Measurements from ENCODE around the gene MBD6.
A peak's percentile ranks its signal among the peaks of the same experiment; 100 is the strongest.

Gene MBD6

GRCh38 chr12:57535764-57536596 is 13.4 kb downstream of the MBD6 start:
- TF ChIP-seq ZNF274 (IDR thresholded peaks at IDR 0.05; ENCODE audit: low read depth, low read length) = no peak
- no peak overlapping the region for H3K4me3 ChIP-seq (ENCODE audit: low read length)

- H3K4me3 ChIP-seq (ENCODE audit: low read length) = no peak overlapping the region
- TF ChIP-seq ZNF274 (IDR thresholded peaks at IDR 0.05; ENCODE audit: low read depth, low read length) = no peak
Observed at GRCh38 chr12:57536597-57536942, 13.9 kb downstream of the MBD6 start.

GRCh38 chr12:57539134-57539768 is 16.6 kb downstream of the MBD6 start:
- TF ChIP-seq ZNF274 (IDR thresholded peaks at IDR 0.05; ENCODE audit: low read depth, low read length) = no peak
- no peak overlapping the region for H3K4me3 ChIP-seq (ENCODE audit: low read length)

- no peak for TF ChIP-seq ZNF274 (IDR thresholded peaks at IDR 0.05; ENCODE audit: low read depth, low read length)
- H3K4me3 ChIP-seq (ENCODE audit: low read length) = no peak overlapping the region
Observed at GRCh38 chr12:57541001-57541400, 18.4 kb downstream of the MBD6 start.

GRCh38 chr12:57541717-57542116 is 19.1 kb downstream of the MBD6 start:
- no peak overlapping the region for H3K4me3 ChIP-seq (ENCODE audit: low read length)
- TF ChIP-seq ZNF274 (IDR thresholded peaks at IDR 0.05; ENCODE audit: low read depth, low read length) = no peak

GRCh38 chr12:57543581-57543980 is 21.0 kb downstream of the MBD6 start:
- no peak for TF ChIP-seq ZNF274 (IDR thresholded peaks at IDR 0.05; ENCODE audit: low read depth, low read length)
- no peak overlapping the region for H3K4me3 ChIP-seq (ENCODE audit: low read length)

GRCh38 chr12:57545809-57546437 is 23.3 kb downstream of the MBD6 start:
- H3K4me3 ChIP-seq (ENCODE audit: low read length) = peak overlapping the region; percentile 91
- no peak for TF ChIP-seq ZNF274 (IDR thresholded peaks at IDR 0.05; ENCODE audit: low read depth, low read length)

- TF ChIP-seq ZNF274 (IDR thresholded peaks at IDR 0.05; ENCODE audit: low read depth, low read length) = no peak
- H3K4me3 ChIP-seq (ENCODE audit: low read length) = peak within 1 kb of the TSS; percentile 91
Observed at GRCh38 chr12:57546438-57547287, 24.0 kb downstream of the MBD6 start, which contains the start of gene DCTN2. DCTN2 (minus strand) TSS chr12:57547192; CDS start chr12:57547063, 129 bp downstream.

- TF ChIP-seq ZNF274 (IDR thresholded peaks at IDR 0.05; ENCODE audit: low read depth, low read length) = no peak
- peak overlapping the region; percentile 91; the same call in 1 of the 2 replicates for H3K4me3 ChIP-seq (ENCODE audit: low read length)
Observed at GRCh38 chr12:57547288-57548012, 24.8 kb downstream of the MBD6 start.

- TF ChIP-seq ZNF274 (IDR thresholded peaks at IDR 0.05; ENCODE audit: low read depth, low read length) = no peak
- H3K4me3 ChIP-seq (ENCODE audit: low read length) = no peak overlapping the region
Observed at GRCh38 chr12:57548013-57548315, 25.3 kb downstream of the MBD6 start.

- no peak overlapping the region for H3K4me3 ChIP-seq (ENCODE audit: low read length)
- no peak for TF ChIP-seq ZNF274 (IDR thresholded peaks at IDR 0.05; ENCODE audit: low read depth, low read length)
Observed at GRCh38 chr12:57548488-57548887, 25.9 kb downstream of the MBD6 start.

GRCh38 chr12:57549203-57549908 is 26.7 kb downstream of the MBD6 start:
- no peak for TF ChIP-seq ZNF274 (IDR thresholded peaks at IDR 0.05; ENCODE audit: low read depth, low read length)

More at GRCh38 chr12:57549203-57549908, 26.7 kb downstream of the MBD6 start:
- peak overlapping the region; percentile 19; the same call in 1 of the 2 replicates for H3K4me3 ChIP-seq (ENCODE audit: low read length)

Measured in GM08714 (cell line).